GM12878 (cell line): Measurements from ENCODE around the gene BPIFA1.

ENCODE experiments used
- NR2C1 ChIP-seq: fragments of 450-650 bp; IDR thresholded peaks from 2 replicates; pipeline ENCODE4 v1.6.1; 2017; ENCODE audit warnings: antibody characterized with exemption, mild to moderate bottlenecking, moderate library complexity
- RAD21 ChIP-seq: IDR thresholded peaks from 2 replicates; pipeline ENCODE4 v1.6.1; 2011; ENCODE audit warnings: mild to moderate bottlenecking, low read depth, low read length, moderate library complexity; ENCODE audit not compliant: insufficient read depth
- TCF7 ChIP-seq: IDR thresholded peaks from 2 replicates; pipeline ENCODE4 v1.6.1; 2014; ENCODE audit warnings: antibody characterized with exemption, borderline replicate concordance
- TF ChIP-seq, protein P1 (sequence below), 3 experiments: IDR thresholded peaks in 2 of 3; conservative IDR thresholded peaks in 1 of 3; 2 replicates each; pipeline ENCODE4 v1.5.1; 2011; ENCODE audit warnings: low read depth in 3 of 3, low read length in 3 of 3, mild to moderate bottlenecking in 3 of 3, control low read depth in 2 of 3, moderate library complexity in 2 of 3, inconsistent platforms in 1 of 3, mixed read lengths in 1 of 3; ENCODE audit not compliant: control insufficient read depth in 2 of 3, insufficient read depth in 1 of 3; ENCODE audit errors: extremely low read depth in 1 of 3

DNA sequence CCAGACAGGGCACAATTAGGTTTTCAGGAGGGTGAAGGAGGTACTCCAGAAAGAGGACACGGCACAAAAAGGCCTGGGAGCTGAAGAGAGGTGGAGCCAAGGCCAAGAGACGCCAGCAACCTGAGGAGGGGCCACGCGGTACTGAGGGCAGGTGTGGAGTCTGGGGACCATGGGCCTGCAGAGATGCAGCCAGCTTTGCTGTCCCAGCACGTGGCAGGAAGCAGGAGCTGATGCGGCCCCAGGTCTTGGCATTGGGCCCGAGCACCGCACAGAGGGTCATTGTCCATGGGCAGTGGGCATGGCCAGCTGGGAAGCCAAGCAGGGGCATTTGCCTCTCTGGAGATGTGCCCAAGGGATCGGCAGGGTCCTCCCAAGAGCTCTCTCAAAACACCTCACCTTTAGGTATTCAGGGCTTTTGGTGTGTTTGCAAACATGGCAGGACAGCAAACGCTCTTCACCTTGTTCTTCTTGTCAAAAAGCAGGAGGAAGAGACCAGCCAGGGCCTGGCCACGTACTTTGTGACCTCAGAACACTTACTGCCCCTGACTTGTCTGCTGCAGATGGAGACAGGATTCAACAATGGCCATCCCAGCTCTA is 45.9 kb downstream of the BPIFA1 start:
- TF ChIP-seq, protein P1, sequence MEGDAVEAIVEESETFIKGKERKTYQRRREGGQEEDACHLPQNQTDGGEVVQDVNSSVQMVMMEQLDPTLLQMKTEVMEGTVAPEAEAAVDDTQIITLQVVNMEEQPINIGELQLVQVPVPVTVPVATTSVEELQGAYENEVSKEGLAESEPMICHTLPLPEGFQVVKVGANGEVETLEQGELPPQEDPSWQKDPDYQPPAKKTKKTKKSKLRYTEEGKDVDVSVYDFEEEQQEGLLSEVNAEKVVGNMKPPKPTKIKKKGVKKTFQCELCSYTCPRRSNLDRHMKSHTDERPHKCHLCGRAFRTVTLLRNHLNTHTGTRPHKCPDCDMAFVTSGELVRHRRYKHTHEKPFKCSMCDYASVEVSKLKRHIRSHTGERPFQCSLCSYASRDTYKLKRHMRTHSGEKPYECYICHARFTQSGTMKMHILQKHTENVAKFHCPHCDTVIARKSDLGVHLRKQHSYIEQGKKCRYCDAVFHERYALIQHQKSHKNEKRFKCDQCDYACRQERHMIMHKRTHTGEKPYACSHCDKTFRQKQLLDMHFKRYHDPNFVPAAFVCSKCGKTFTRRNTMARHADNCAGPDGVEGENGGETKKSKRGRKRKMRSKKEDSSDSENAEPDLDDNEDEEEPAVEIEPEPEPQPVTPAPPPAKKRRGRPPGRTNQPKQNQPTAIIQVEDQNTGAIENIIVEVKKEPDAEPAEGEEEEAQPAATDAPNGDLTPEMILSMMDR (IDR thresholded peaks at IDR 0.05 in 2 of 3, conservative IDR thresholded peaks at IDR 0.05 in 1 of 3; ENCODE audit: control insufficient read depth in 2 of 3, extremely low read depth in 1 of 3, insufficient read depth in 1 of 3, low read depth in 3 of 3, low read length in 3 of 3) = no peak
- no peak for TF ChIP-seq TCF7
- no peak for TF ChIP-seq RAD21
- no peak for TF ChIP-seq NR2C1
